ENCODE measurements around the gene PTCHD1.

The PTCHD1 gene

GRCh38 chrX:23434356-23434884 is 99.8 kb downstream of the PTCHD1 start:
- Mint-ChIP-seq H3K9me3 (peaks cover 5% of the 10 kb centered on the region), H3K4me3 (no peak overlapping the region), H3K36me3 (no peaks in the 10 kb centered on the region), H3K4me1 (no peaks in the 10 kb centered on the region), H3K27ac (no peak overlapping the region)
- ATAC-seq (no peak), DNase-seq (ENCODE audit: low spot score in 2 of 2) (no peak)

- Mint-ChIP-seq H3K36me3 (no peaks in the 10 kb centered on the region), H3K27ac (no peak overlapping the region), H3K4me1 (no peaks in the 10 kb centered on the region), H3K4me3 (no peak overlapping the region), H3K9me3 (peaks cover 5% of the 10 kb centered on the region)
- ATAC-seq = no peak
- no peak for DNase-seq (ENCODE audit: low spot score in 2 of 2)
Measured at GRCh38 chrX:23435108-23435507, 100.5 kb downstream of the PTCHD1 start.

GRCh38 chrX:23435575-23435974 is 100.9 kb downstream of the PTCHD1 start:
- Mint-ChIP-seq H3K9me3 (peaks cover 5% of the 10 kb centered on the region), H3K36me3 (no peaks in the 10 kb centered on the region), H3K4me3 (no peak overlapping the region), H3K4me1 (no peaks in the 10 kb centered on the region), H3K27ac (no peak overlapping the region)
- no peak for DNase-seq (ENCODE audit: low spot score in 2 of 2)
- ATAC-seq = no peak

DNA sequence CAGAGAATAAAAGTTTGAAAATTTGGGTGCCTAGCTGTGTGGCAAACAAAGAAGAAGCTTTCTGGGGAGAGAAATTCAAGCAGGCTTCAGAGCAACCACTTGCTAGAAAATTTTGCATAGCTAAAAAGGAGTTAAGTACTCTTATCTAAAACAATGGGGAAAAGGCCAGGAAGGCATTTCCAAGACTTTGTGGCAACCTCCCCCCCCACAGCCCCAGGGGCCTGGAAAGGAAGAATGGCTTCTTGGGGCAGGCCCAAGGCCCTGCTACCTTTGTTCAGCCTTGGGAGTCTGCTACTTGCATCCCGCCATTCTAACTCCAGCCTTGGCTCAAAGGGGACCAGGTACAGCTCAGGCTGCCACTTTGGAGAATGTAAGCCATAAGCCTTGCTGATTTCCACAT is 102.2 kb downstream of the PTCHD1 start:
- Mint-ChIP-seq H3K4me3 (no peak overlapping the region), H3K27ac (no peak overlapping the region), H3K4me1 (no peaks in the 10 kb centered on the region), H3K36me3 (no peaks in the 10 kb centered on the region), H3K9me3 (peaks cover 8% of the 10 kb centered on the region)
- ATAC-seq (no peak), DNase-seq (ENCODE audit: low spot score in 2 of 2) (no peak)

- Mint-ChIP-seq H3K36me3 (no peaks in the 10 kb centered on the region), H3K27ac (no peak overlapping the region), H3K4me1 (no peaks in the 10 kb centered on the region), H3K9me3 (no peaks in the 10 kb centered on the region), H3K4me3 (no peak overlapping the region)
- no peak for DNase-seq (ENCODE audit: low spot score in 2 of 2)
- no peak for ATAC-seq
Measured at GRCh38 chrX:23451266-23451665, 116.6 kb downstream of the PTCHD1 start.

All from stimulated activated effector memory CD8-positive, alpha-beta T cell treated with anti-CD3 and anti-CD28 coated beads, Interleukin-12 subunit alpha, Interleukin-12 subunit beta, amount 100 ng/mL, for 72 hours (primary cell).